ENCODE results near the gene OR52E4. TPM values are rescaled to one million over a fixed set of nuclear protein-coding genes. Genes with fewer than 3 reads are reported as not detected.

The OR52E4 gene
- total and polyA plus RNA-seq, 2 of the 13 experiments (the other 11 are each of a cell fraction or from before 2014, with no cell fraction given) = not detected

GRCh38 chr11:5933116-5933515, 52.7 kb downstream of the OR52E4 start:
- ChIA-PET POLR2A (no interaction called here), CTCF (ENCODE audit: low intra/inter-chr PET ratio, low total read pairs) (no interaction called here)
- H2AFZ ChIP-seq (ENCODE audit: low read length) = no peak overlapping the region
- no peaks in the 10 kb centered on the region for H3K36me3 ChIP-seq (replicated peaks in 1 of 2; ENCODE audit: control insufficient read depth in 1 of 2, insufficient read depth in 2 of 2, low read length in 2 of 2)
- H3K9ac ChIP-seq (ENCODE audit: insufficient read depth, low read depth, low read length) = no peak overlapping the region
- TF ChIP-seq SMAD1 (CRISPR knock-in tag; IDR thresholded peaks at IDR 0.05; ENCODE audit: borderline replicate concordance, low read depth) (no peak), ZBTB2 (CRISPR knock-in tag; IDR thresholded peaks at IDR 0.05; ENCODE audit: low read depth) (no peak), NAIF1 (CRISPR knock-in tag; IDR thresholded peaks at IDR 0.05; ENCODE audit: borderline replicate concordance) (no peak), NR2F1 (CRISPR knock-in tag; IDR thresholded peaks at IDR 0.05) (no peak), CENPT (CRISPR knock-in tag; IDR thresholded peaks at IDR 0.05; ENCODE audit: low read depth) (no peak), ATF7-NPFF (CRISPR knock-in tag; IDR thresholded peaks at IDR 0.05; ENCODE audit: low read depth) (no peak), ZNF550 (CRISPR knock-in tag; IDR thresholded peaks at IDR 0.05; ENCODE audit: borderline replicate concordance) (no peak), BCLAF1 (IDR thresholded peaks at IDR 0.05) (no peak)
- H4K20me1 ChIP-seq (ENCODE audit: insufficient read depth, low read length) = no peaks in the 10 kb centered on the region
- H3K79me2 ChIP-seq (ENCODE audit: insufficient read depth, low read length) = no peaks in the 10 kb centered on the region
- H3K9me3 ChIP-seq (ENCODE audit: low read length) = no peaks in the 10 kb centered on the region
- BruUV-seq (replicated peaks) = no TSS peak
- intact Hi-C loops (cut with micrococcal nuclease; ENCODE audit: unreplicated experiment) (no loop called here), in situ Hi-C loops (cut with HindIII; ENCODE audit: extremely low pct_ligation_motif_present, low pct_unique_long_range_greater_than_20kb) (no loop called here)
- DNase-seq (ENCODE audit: low spot score) (no peak), ATAC-seq (no peak), FAIRE-seq (no peak)
- peaks cover 0 to 10% of the 10 kb centered on the region in 2 experiments; a peak in 2 of 5 replicates for H3K27me3 ChIP-seq (ENCODE audit: control insufficient read depth in 1 of 2, insufficient read depth in 2 of 2, low read length in 2 of 2)
- no peak overlapping the region for H3K4me3 ChIP-seq (replicated peaks in 1 of 3; ENCODE audit: insufficient read depth in 1 of 3, low read depth in 2 of 3, low read length in 3 of 3)
- H3K4me1 ChIP-seq (ENCODE audit: insufficient read depth, low read length) = no peaks in the 10 kb centered on the region
- 38% methylated on average over 10 of the region's 10 CpGs for WGBS (ENCODE audit: low lambda C conversion rate)
- no peak overlapping the region for H3K27ac ChIP-seq (ENCODE audit: extremely low read length, insufficient read depth, low read length)
- no peak overlapping the region for H3K4me2 ChIP-seq (ENCODE audit: low read depth, low read length)

Other genes starting within 250 kb of the OR52E4 start
- 13.1 and 19.9 TPM in 2 replicates for gene TRIM5, start 195.6 kb upstream of the OR52E4 start, total RNA-seq (2016; rRNA removed; fragmentation: Illumina TruSeq; extraction: Trizol)
- gene TRIM5, start 195.6 kb upstream of the OR52E4 start, polyA plus RNA-seq (2011; rRNA removed) = 7.0 and 7.8 TPM in 2 replicates
- gene TRIM22, start 190.8 kb upstream of the OR52E4 start, total RNA-seq (2016; rRNA removed; fragmentation: Illumina TruSeq; extraction: Trizol) = 2.2 and 2.4 TPM in 2 replicates
- gene TRIM22, start 190.8 kb upstream of the OR52E4 start, polyA plus RNA-seq (2011; rRNA removed) = 3.2 and 3.4 TPM in 2 replicates
- not detected in 2 replicates for gene OR56B1, start 144.2 kb upstream of the OR52E4 start, total RNA-seq (2016; rRNA removed; fragmentation: Illumina TruSeq; extraction: Trizol)
- gene OR56B1, start 144.2 kb upstream of the OR52E4 start, polyA plus RNA-seq (2011; rRNA removed) = not detected in 2 replicates
- gene OR52N4, start 126.4 kb upstream of the OR52E4 start, total RNA-seq (2016; rRNA removed; fragmentation: Illumina TruSeq; extraction: Trizol) = 0.09 TPM in 1 of 2 replicates, not detected in the other
- gene OR52N4, start 126.4 kb upstream of the OR52E4 start, polyA plus RNA-seq (2011; rRNA removed) = 0.18 and 0.30 TPM in 2 replicates
- gene OR52N5, start 97.3 kb upstream of the OR52E4 start, total RNA-seq (2016; rRNA removed; fragmentation: Illumina TruSeq; extraction: Trizol) = not detected in 2 replicates
- gene OR52N5, start 97.3 kb upstream of the OR52E4 start, polyA plus RNA-seq (2011; rRNA removed) = not detected in 2 replicates
- gene OR52N1, start 89.4 kb upstream of the OR52E4 start, total RNA-seq (2016; rRNA removed; fragmentation: Illumina TruSeq; extraction: Trizol) = not detected in 2 replicates
- not detected in 2 replicates for gene OR52N1, start 89.4 kb upstream of the OR52E4 start, polyA plus RNA-seq (2011; rRNA removed)
- not detected in 2 replicates for gene OR52N2, start 71.7 kb upstream of the OR52E4 start, total RNA-seq (2016; rRNA removed; fragmentation: Illumina TruSeq; extraction: Trizol)
- 0.14 TPM in 1 of 2 replicates, not detected in the other for gene OR52N2, start 71.7 kb upstream of the OR52E4 start, polyA plus RNA-seq (2011; rRNA removed)
- gene OR52E6, start 38.7 kb upstream of the OR52E4 start, total RNA-seq (2016; rRNA removed; fragmentation: Illumina TruSeq; extraction: Trizol) = not detected in 2 replicates
- not detected in 2 replicates for gene OR52E6, start 38.7 kb upstream of the OR52E4 start, polyA plus RNA-seq (2011; rRNA removed)
- gene OR52E8, start 22.9 kb upstream of the OR52E4 start, total RNA-seq (2016; rRNA removed; fragmentation: Illumina TruSeq; extraction: Trizol) = not detected in 2 replicates
- not detected in 2 replicates for gene OR52E8, start 22.9 kb upstream of the OR52E4 start, polyA plus RNA-seq (2011; rRNA removed)
- gene OR52E5, start 12.6 kb downstream of the OR52E4 start, total RNA-seq (2016; rRNA removed; fragmentation: Illumina TruSeq; extraction: Trizol) = not detected in 2 replicates
- gene OR52E5, start 12.6 kb downstream of the OR52E4 start, polyA plus RNA-seq (2011; rRNA removed) = not detected in 2 replicates
- not detected in 2 replicates for gene OR56A3, start 61.6 kb downstream of the OR52E4 start, total RNA-seq (2016; rRNA removed; fragmentation: Illumina TruSeq; extraction: Trizol)
- not detected in 2 replicates for gene OR56A3, start 61.6 kb downstream of the OR52E4 start, polyA plus RNA-seq (2011; rRNA removed)
- not detected in 2 replicates for gene OR56A5, start 87.9 kb downstream of the OR52E4 start, total RNA-seq (2016; rRNA removed; fragmentation: Illumina TruSeq; extraction: Trizol)
- not detected in 2 replicates for gene OR56A5, start 87.9 kb downstream of the OR52E4 start, polyA plus RNA-seq (2011; rRNA removed)
- not detected in 2 replicates for gene OR52L1, start 106.4 kb downstream of the OR52E4 start, total RNA-seq (2016; rRNA removed; fragmentation: Illumina TruSeq; extraction: Trizol)
- not detected in 2 replicates for gene OR52L1, start 106.4 kb downstream of the OR52E4 start, polyA plus RNA-seq (2011; rRNA removed)
- not detected in 2 replicates for gene OR56A4, start 126.3 kb downstream of the OR52E4 start, total RNA-seq (2016; rRNA removed; fragmentation: Illumina TruSeq; extraction: Trizol)
- not detected in 2 replicates for gene OR56A4, start 126.3 kb downstream of the OR52E4 start, polyA plus RNA-seq (2011; rRNA removed)
- gene OR56A1, start 150.1 kb downstream of the OR52E4 start, total RNA-seq (2016; rRNA removed; fragmentation: Illumina TruSeq; extraction: Trizol) = not detected in 2 replicates
- gene OR56A1, start 150.1 kb downstream of the OR52E4 start, polyA plus RNA-seq (2011; rRNA removed) = not detected in 2 replicates
- not detected in 2 replicates for gene OR56B4, start 227.1 kb downstream of the OR52E4 start, total RNA-seq (2016; rRNA removed; fragmentation: Illumina TruSeq; extraction: Trizol)
- gene OR56B4, start 227.1 kb downstream of the OR52E4 start, polyA plus RNA-seq (2011; rRNA removed) = not detected in 2 replicates

All from HepG2 (cell line).